Stimulated activated naive CD4-positive, alpha-beta T cell treated with Interleukin-2 at 50 U/mL for 16 hours (primary cell): ENCODE data around the gene ST3GAL5.
A peak's percentile ranks its signal among the peaks of the same experiment; 100 is the strongest.
"Not testable (repeated sequence)": the region's sequence is repeated elsewhere in the genome, so short reads cannot be mapped to it uniquely, and the experiment has no call there.

Experiments used
- DNase-seq: peaks from one replicate; lab custom pipeline; 2025; lab: John Stamatoyannopoulos, UW

ST3GAL5 gene

GRCh38 chr2:85888684-85889626, at the start of gene ST3GAL5:
Gene ST3GAL5, minus strand, starts transcription at chr2:85888990. Its CDS starts 85 bp downstream, at chr2:85888905.
- DNase-seq: peak; percentile 83

GRCh38 chr2:85938456-85938855, 49.7 kb upstream of the ST3GAL5 start:
- DNase-seq: no peak

GRCh38 chr2:85937069-85937439, 48.3 kb upstream of the ST3GAL5 start:
- DNase-seq: no peak

- DNase-seq: no peak
These were observed 47.8 kb upstream of the ST3GAL5 start for GRCh38 chr2:85936421-85937068.

- no peak for DNase-seq
These were observed 47.0 kb upstream of the ST3GAL5 start for GRCh38 chr2:85935746-85936208.

- DNase-seq: no peak
These were observed 46.5 kb upstream of the ST3GAL5 start for GRCh38 chr2:85935170-85935745.

GRCh38 chr2:85933753-85934594, 45.2 kb upstream of the ST3GAL5 start:
- no peak for DNase-seq

GRCh38 chr2:85931151-85931550, 42.4 kb upstream of the ST3GAL5 start:
- DNase-seq: not testable (repeated sequence)

GRCh38 chr2:85930129-85931124, 41.6 kb upstream of the ST3GAL5 start:
- no peak for DNase-seq

- no peak for DNase-seq
These were observed 40.6 kb upstream of the ST3GAL5 start for GRCh38 chr2:85929096-85930050.

GRCh38 chr2:85926931-85927661, 38.3 kb upstream of the ST3GAL5 start:
- DNase-seq: no peak

- DNase-seq: no peak
These were observed 37.7 kb upstream of the ST3GAL5 start for GRCh38 chr2:85926526-85926925.

GRCh38 chr2:85925216-85925671, 36.5 kb upstream of the ST3GAL5 start:
- DNase-seq: no peak

- DNase-seq: no peak
These were observed 35.7 kb upstream of the ST3GAL5 start for GRCh38 chr2:85924522-85924921.

GRCh38 chr2:85922199-85922598, 33.4 kb upstream of the ST3GAL5 start:
- DNase-seq: no peak

GRCh38 chr2:85921659-85922058, 32.9 kb upstream of the ST3GAL5 start:
- DNase-seq: no peak

- no peak for DNase-seq
These were observed 32.2 kb upstream of the ST3GAL5 start for GRCh38 chr2:85920810-85921545.
